Esophagus muscularis mucosa (tissue), 4 donors: ENCODE results near the gene C11orf24. TPM values are rescaled to one million over a fixed set of nuclear protein-coding genes. Genes with fewer than 3 reads are reported as not detected.

ENCODE experiments used
- DNase-seq: peaks from one replicate; pipeline ENCODE4 v3.0.0-alpha.2; 2017; ENCODE audit errors: extremely low spot score
- H3K27ac ChIP-seq, 4 donors: fragments of 200-600 bp; sonication (generic); replicated peaks in 1 of 4; 1 replicate in 3 of 4; 2 replicates in 1 of 4; pipeline ENCODE4 v1.5.1; 2016 to 2019; ENCODE audit warnings: mild to moderate bottlenecking in 1 of 4
- H3K27me3 ChIP-seq, 4 donors: fragments of 200-600 bp; sonication (generic); one replicate each; pipeline versions ENCODE4 v1.5.1 to v1.6.0; 2016 to 2019
- H3K36me3 ChIP-seq, 4 donors: fragments of 200-600 bp; sonication (generic); one replicate each; pipeline ENCODE4 v1.5.1; 2016 to 2019
- H3K4me1 ChIP-seq, 4 donors: fragments of 200-600 bp; sonication (generic); one replicate each; pipeline ENCODE4 v1.5.1; 2016 to 2019
- H3K4me3 ChIP-seq, 4 donors: fragments of 200-600 bp; sonication (generic); 1 replicate in 2 of 4; 2 replicates in 2 of 4; pipeline ENCODE4 v1.5.1; 2016 to 2019; ENCODE audit warnings: mild to moderate bottlenecking in 4 of 4, moderate library complexity in 1 of 4
- H3K9me3 ChIP-seq, 4 donors: fragments of 200-600 bp; sonication (generic); 1 replicate in 3 of 4; 2 replicates in 1 of 4; pipeline ENCODE4 v1.5.1; 2016 to 2019
- CTCF ChIP-seq, 3 experiments: fragments of 200-600 bp in 2 of 3; fragments of 450-650 bp in 1 of 3; sonication (generic) in 2 of 3; IDR thresholded peaks; one replicate each; pipeline ENCODE4 v1.5.1; 2017 to 2019; ENCODE audit warnings: antibody characterized with exemption in 3 of 3, mild to moderate bottlenecking in 2 of 3, moderate library complexity in 1 of 3
- EP300 ChIP-seq: sonication (generic); formaldehyde crosslinking; IDR thresholded peaks from one replicate; pipeline ENCODE4 v1.6.1; 2017; ENCODE audit warnings: antibody characterized with exemption
- POLR2A ChIP-seq: fragments of 450-650 bp; IDR thresholded peaks from one replicate; pipeline ENCODE4 v1.6.1; 2017; ENCODE audit warnings: antibody characterized with exemption, moderate library complexity, mild to moderate bottlenecking, low read depth
- POLR2AphosphoS5 ChIP-seq, 2 donors: sonication (generic); formaldehyde crosslinking; IDR thresholded peaks; one replicate each; pipeline ENCODE4 v1.6.1; 2017; ENCODE audit warnings: antibody characterized with exemption in 2 of 2
- WGBS: methylation state at CpG from one replicate; pipeline ENCODE4 v1.1.5; 2018; 5-methylcytosine and 5-hydroxymethylcytosine counted together
- intact Hi-C: fragments of 100-400 bp; cut with DNase I; formaldehyde crosslinking; loops from one replicate; pipeline ENCODE4 v1.15.1; 2023
- total RNA-seq, 4 donors: library from RNA; depleted of rRNA; stranded (reverse); fragments of >200 nt; gene quantifications; one replicate each; pipeline versions ENCODE4 v1.1.0 to v1.2.1, GENCODE V29; 2016

C11orf24 gene
- total RNA-seq, 4 donors from 2014 or later, result 27.0 to 41.5 (median 31.5) TPM

- no peaks in the 10 kb centered on the region for H3K36me3 ChIP-seq
- no peaks in the 10 kb centered on the region for H3K27me3 ChIP-seq
- DNase-seq, result no peak
- WGBS, result 71% methylated on average over 15 of the region's 15 CpGs
- no peaks in the 10 kb centered on the region for H3K9me3 ChIP-seq
- H3K4me3 ChIP-seq, result no peak overlapping the region
- TF ChIP-seq EP300 (no peak), POLR2AphosphoS5 (IDR thresholded peaks at IDR 0.05) (no peak), POLR2A (no peak), CTCF (IDR thresholded peaks at IDR 0.05) (no peak)
- intact Hi-C loops, result loop anchor here (5.0 kb wide), 1 partner anchor 83 kb away; no protein-coding TSS in a partner anchor
- no peak overlapping the region for H3K27ac ChIP-seq
- H3K4me1 ChIP-seq, result peaks cover 16 to 26% (median 24%) of the 10 kb centered on the region in 4 donors
Observed at GRCh38 chr11:68298659-68299516, 27.1 kb upstream of the C11orf24 start.

- H3K4me3 ChIP-seq, result peak overlapping the region; percentile 8 to 29 (median 15)
- peak in 1 of 2 donors; percentile 57 for TF ChIP-seq POLR2AphosphoS5 (IDR thresholded peaks at IDR 0.05)
- TF ChIP-seq CTCF (IDR thresholded peaks at IDR 0.05), result peak in 2 of 3 experiments; percentile 99
- no peak for TF ChIP-seq POLR2A
- H3K27ac ChIP-seq, result peak overlapping the region in 1 of 4 donors; percentile 5
- 24% methylated on average over 24 of the region's 40 CpGs for WGBS
- DNase-seq, result peak; percentile 94
- H3K36me3 ChIP-seq, result no peaks in the 10 kb centered on the region
- no peaks in the 10 kb centered on the region for H3K9me3 ChIP-seq
- H3K4me1 ChIP-seq, result peaks cover 16 to 26% (median 23%) of the 10 kb centered on the region in 4 donors
- intact Hi-C loops, result loop anchor here (1.0 to 5.0 kb wide), 2 partner anchors 41 to 84 kb away; no protein-coding TSS in a partner anchor
- no peaks in the 10 kb centered on the region for H3K27me3 ChIP-seq
Observed at GRCh38 chr11:68297812-68298658, 26.3 kb upstream of the C11orf24 start.

GRCh38 chr11:68297494-68297811, 25.7 kb upstream of the C11orf24 start:
- H3K9me3 ChIP-seq, result no peaks in the 10 kb centered on the region
- peaks cover 16 to 20% (median 17%) of the 10 kb centered on the region in 4 donors for H3K4me1 ChIP-seq
- H3K27ac ChIP-seq, result peak overlapping the region in 1 of 4 donors; percentile 5
- 42% methylated on average over 10 of the region's 10 CpGs for WGBS
- no peak for TF ChIP-seq POLR2AphosphoS5 (IDR thresholded peaks at IDR 0.05)
- TF ChIP-seq CTCF (IDR thresholded peaks at IDR 0.05), result no peak
- no peak for TF ChIP-seq POLR2A
- TF ChIP-seq EP300, result no peak
- H3K4me3 ChIP-seq, result peak overlapping the region; percentile 8 to 29 (median 15)
- intact Hi-C loops, result loop anchor here (1.0 to 5.0 kb wide), 2 partner anchors 40 to 85 kb away; no protein-coding TSS in a partner anchor
- no peak for DNase-seq
- H3K36me3 ChIP-seq, result no peaks in the 10 kb centered on the region
- no peaks in the 10 kb centered on the region for H3K27me3 ChIP-seq

GRCh38 chr11:68297052-68297378, 25.2 kb upstream of the C11orf24 start:
- intact Hi-C loops, result loop anchor here (1.0 to 5.0 kb wide), 2 partner anchors 40 to 85 kb away; no protein-coding TSS in a partner anchor
- Histone ChIP-seq H3K4me3 (no peak overlapping the region), H3K4me1 (peaks cover 16 to 20% (median 17%) of the 10 kb centered on the region in 4 donors), H3K27me3 (no peaks in the 10 kb centered on the region), H3K36me3 (no peaks in the 10 kb centered on the region), H3K27ac (no peak overlapping the region), H3K9me3 (no peaks in the 10 kb centered on the region)
- no peak for DNase-seq
- TF ChIP-seq EP300 (no peak), POLR2AphosphoS5 (IDR thresholded peaks at IDR 0.05) (no peak), CTCF (IDR thresholded peaks at IDR 0.05) (no peak), POLR2A (no peak)
- WGBS, result 82% methylated on average over 3 of the region's 6 CpGs
